Stomach (tissue), 9 donors: ENCODE measurements around the gene CDK5RAP3. TPM values are rescaled to one million over a fixed set of nuclear protein-coding genes. Genes with fewer than 3 reads are reported as not detected.
"Not testable (repeated sequence)": the region's sequence is repeated elsewhere in the genome, so short reads cannot be mapped to it uniquely, and the experiment has no call there.

Experiments
- DNase-seq, 2 donors: peaks; one replicate each; pipeline versions ENCODE4 v3.0.0 to v3.0.0-alpha.2; 2013 to 2019
- H3K27ac ChIP-seq, 5 donors: fragments of 200-600 bp in 4 of 5; sonication (generic) in 4 of 5; one replicate each; pipeline ENCODE4 v1.5.1; 2013 to 2019; ENCODE audit warnings: mild to moderate bottlenecking in 1 of 5, moderate library complexity in 1 of 5
- H3K27me3 ChIP-seq, 3 donors: fragments of 200-600 bp; sonication (generic); one replicate each; pipeline ENCODE4 v1.5.1; 2017 to 2019; ENCODE audit warnings: mixed run types in 1 of 3
- H3K36me3 ChIP-seq, 4 donors: fragments of 200-600 bp; sonication (generic); 1 replicate in 3 of 4; 2 replicates in 1 of 4; pipeline ENCODE4 v1.5.1; 2016 to 2019
- H3K4me1 ChIP-seq, 4 donors: fragments of 200-600 bp; sonication (generic); one replicate each; pipeline ENCODE4 v1.5.1; 2016 to 2019
- H3K4me3 ChIP-seq, 4 donors: fragments of 200-600 bp; sonication (generic) in 3 of 4; one replicate each; pipeline ENCODE4 v1.5.1; 2016 to 2019; ENCODE audit warnings: mild to moderate bottlenecking in 1 of 4
- H3K9me3 ChIP-seq, 4 donors: fragments of 200-600 bp; sonication (generic); one replicate each; pipeline ENCODE4 v1.5.1; 2016 to 2019
- EP300 ChIP-seq: sonication (generic); formaldehyde crosslinking; IDR thresholded peaks from one replicate; pipeline ENCODE4 v1.6.1; 2017; ENCODE audit warnings: antibody characterized with exemption
- POLR2A ChIP-seq, 4 donors: fragments of 450-650 bp; IDR thresholded peaks; one replicate each; pipeline ENCODE4 v1.6.1; 2016; ENCODE audit warnings: antibody characterized with exemption in 4 of 4, control low read depth in 2 of 4, mild to moderate bottlenecking in 1 of 4, moderate library complexity in 1 of 4
- POLR2AphosphoS5 ChIP-seq, 3 donors: sonication (generic); formaldehyde crosslinking; IDR thresholded peaks; one replicate each; pipeline ENCODE4 v1.6.1; 2016; ENCODE audit warnings: antibody characterized with exemption in 3 of 3
- WGBS, 5 donors: extraction: QIAGEN DNeasy Blood & Tissue Kit in 3 of 5; methylation state at CpG; one replicate each; pipeline versions ENCODE4 v1.1.5 to v1.1.7; 2013 to 2018; 5-methylcytosine and 5-hydroxymethylcytosine counted together
- intact Hi-C: fragments of 100-400 bp; cut with DNase I; formaldehyde crosslinking; loops from one replicate; pipeline ENCODE4 v1.15.1; 2023; ENCODE audit warnings: low total_unique reads
- polyA plus RNA-seq, 3 donors: library from polyadenylated mRNA; stranded (reverse); fragments of 200-250 nt; gene quantifications; one replicate each; pipeline ENCODE4 v1.2.3, GENCODE V29; 2013
- total RNA-seq, 5 donors: library from RNA; depleted of rRNA; stranded (reverse); fragments of >200 nt; gene quantifications; one replicate each; pipeline versions ENCODE4 v1.1.0 to v1.2.3, GENCODE V29; 2014 to 2016
- TF ChIP-seq, protein P1 (sequence below), 7 experiments: fragments of 450-650 bp in 4 of 7; fragments of 200-600 bp in 3 of 7; sonication (generic) in 3 of 7; IDR thresholded peaks; one replicate each; pipeline ENCODE4 v1.5.1; 2016 to 2019; ENCODE audit warnings: antibody characterized with exemption in 7 of 7, control low read depth in 2 of 7, mild to moderate bottlenecking in 1 of 7
- donor health status: healthy with polysubstance abuse.
- donor health status: Bipolar disorder and iron deficiency.
- donor health status: healthy.

CDK5RAP3 gene
- total and polyA plus RNA-seq, 8 donors = 101 to 682 (median 277) TPM

DNA sequence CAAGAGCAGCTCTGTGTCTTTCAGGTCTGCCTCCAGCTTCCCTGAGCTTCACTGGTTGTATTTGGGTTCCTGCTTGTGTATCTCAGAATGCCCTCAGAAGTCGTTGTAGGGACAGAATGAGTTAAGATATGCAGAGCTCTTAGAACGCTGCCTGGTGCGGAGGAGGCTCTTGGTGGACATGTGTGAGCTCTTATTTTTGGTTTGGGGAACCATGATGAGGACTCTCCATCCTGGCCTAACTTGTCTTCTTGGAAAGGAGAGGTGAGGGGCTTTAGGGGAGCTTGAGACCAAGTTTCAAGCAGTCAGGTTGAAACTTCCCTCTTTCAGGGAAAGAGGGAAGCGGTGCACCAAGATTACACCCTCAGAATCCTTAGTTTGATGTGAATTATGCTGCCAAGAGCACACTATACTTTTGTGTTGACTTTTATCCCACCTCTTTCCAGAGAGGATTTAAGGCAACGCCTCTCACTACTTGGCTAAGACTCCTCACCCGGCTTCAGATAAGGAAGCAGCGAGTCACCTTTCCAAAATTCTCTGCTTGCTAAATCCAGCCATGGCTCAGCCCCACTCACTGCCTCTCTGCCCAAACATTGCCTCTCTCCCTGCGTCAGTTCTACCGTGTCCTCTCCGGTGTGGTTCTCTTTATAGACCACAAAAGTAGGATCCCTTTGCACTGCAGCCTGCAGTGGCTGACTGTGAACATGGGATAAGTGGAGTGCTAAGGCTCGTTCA, 12.7 kb downstream of the CDK5RAP3 start:
- no peaks in the 10 kb centered on the region for H3K27me3 ChIP-seq
- H3K4me3 ChIP-seq = no peak overlapping the region
- H3K36me3 ChIP-seq = peaks cover 30 to 64% (median 60%) of the 10 kb centered on the region in 4 donors
- no peaks in the 10 kb centered on the region for H3K9me3 ChIP-seq
- WGBS, 5 donors = 36 to 47% (median 37%) methylated on average over 11 of the region's 11 CpGs
- TF ChIP-seq POLR2AphosphoS5 (IDR thresholded peaks at IDR 0.05) (no peak), POLR2A (IDR thresholded peaks at IDR 0.05) (no peak), EP300 (no peak)
- TF ChIP-seq, protein P1, sequence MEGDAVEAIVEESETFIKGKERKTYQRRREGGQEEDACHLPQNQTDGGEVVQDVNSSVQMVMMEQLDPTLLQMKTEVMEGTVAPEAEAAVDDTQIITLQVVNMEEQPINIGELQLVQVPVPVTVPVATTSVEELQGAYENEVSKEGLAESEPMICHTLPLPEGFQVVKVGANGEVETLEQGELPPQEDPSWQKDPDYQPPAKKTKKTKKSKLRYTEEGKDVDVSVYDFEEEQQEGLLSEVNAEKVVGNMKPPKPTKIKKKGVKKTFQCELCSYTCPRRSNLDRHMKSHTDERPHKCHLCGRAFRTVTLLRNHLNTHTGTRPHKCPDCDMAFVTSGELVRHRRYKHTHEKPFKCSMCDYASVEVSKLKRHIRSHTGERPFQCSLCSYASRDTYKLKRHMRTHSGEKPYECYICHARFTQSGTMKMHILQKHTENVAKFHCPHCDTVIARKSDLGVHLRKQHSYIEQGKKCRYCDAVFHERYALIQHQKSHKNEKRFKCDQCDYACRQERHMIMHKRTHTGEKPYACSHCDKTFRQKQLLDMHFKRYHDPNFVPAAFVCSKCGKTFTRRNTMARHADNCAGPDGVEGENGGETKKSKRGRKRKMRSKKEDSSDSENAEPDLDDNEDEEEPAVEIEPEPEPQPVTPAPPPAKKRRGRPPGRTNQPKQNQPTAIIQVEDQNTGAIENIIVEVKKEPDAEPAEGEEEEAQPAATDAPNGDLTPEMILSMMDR (IDR thresholded peaks at IDR 0.05) = no peak
- DNase-seq = no peak
- H3K27ac ChIP-seq = peak overlapping the region in 1 of 5 donors; percentile 38
- peaks cover 11 to 42% (median 26%) of the 10 kb centered on the region in 4 donors for H3K4me1 ChIP-seq
- intact Hi-C loops = no loop called here

DNA sequence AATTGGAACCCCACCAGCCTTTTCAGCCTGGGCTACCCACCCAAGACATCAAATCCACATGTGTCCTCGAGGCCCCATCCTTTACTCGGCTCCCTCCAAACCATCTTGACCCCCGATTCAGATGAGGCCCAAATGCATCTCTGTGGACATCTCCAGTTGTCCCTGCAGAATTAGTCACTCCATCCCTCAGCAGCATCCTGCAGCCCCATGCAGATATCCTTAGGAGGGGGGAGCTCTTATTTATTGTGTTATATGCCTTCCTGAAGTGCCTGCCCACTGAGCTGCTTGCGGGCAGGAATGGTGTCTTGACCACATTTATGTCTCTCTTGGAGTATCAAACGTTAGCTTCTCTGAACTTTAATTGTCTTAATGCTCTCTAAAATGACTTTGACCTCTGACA, 15.6 kb downstream of the CDK5RAP3 start:
- DNase-seq = no peak
- intact Hi-C loops = no loop called here
- Histone ChIP-seq H3K36me3 (peaks cover 12 to 35% (median 31%) of the 10 kb centered on the region in 4 donors), H3K9me3 (no peaks in the 10 kb centered on the region), H3K4me1 (peaks cover 11 to 49% (median 27%) of the 10 kb centered on the region in 4 donors), H3K27me3 (no peaks in the 10 kb centered on the region), H3K27ac (peak overlapping the region in 1 of 5 donors; percentile 31), H3K4me3 (no peak overlapping the region)
- TF ChIP-seq POLR2AphosphoS5 (IDR thresholded peaks at IDR 0.05) = no peak
- no peak for TF ChIP-seq EP300
- no peak for TF ChIP-seq POLR2A (IDR thresholded peaks at IDR 0.05)
- TF ChIP-seq, protein P1 (IDR thresholded peaks at IDR 0.05) = no peak
- WGBS, 5 donors = 77 to 84% (median 79%) methylated on average over 5 of the region's 5 CpGs

DNA sequence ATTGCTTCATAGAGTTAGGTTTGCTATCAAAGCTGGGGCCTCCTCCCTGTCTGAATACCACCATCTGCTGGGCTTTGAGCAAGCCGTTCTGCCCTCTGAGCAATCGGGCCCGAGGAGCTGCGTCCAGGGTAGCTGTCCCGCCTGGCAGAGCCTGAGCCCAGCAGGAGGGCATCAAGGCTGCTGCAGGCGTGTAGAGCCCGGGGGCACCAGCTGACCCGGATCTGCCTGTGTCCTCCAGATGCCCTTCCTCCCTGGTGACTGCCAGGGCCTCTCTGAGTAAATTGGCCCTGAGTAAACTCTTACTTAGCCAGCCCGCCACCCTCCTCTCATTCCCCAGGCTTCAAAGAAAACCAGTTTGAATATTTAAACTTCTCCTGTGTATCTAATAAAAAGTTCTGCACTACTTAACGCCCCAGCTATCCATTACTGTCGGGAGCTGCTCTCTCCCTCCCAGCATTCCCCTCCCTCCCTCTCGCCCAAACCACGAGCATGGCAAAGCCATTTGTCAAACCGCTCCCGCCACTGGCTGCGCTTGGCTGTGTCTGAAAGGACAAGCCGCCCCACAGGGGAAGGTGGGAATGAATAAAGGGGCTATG, 16.4 kb downstream of the CDK5RAP3 start:
- no peak overlapping the region for H3K4me3 ChIP-seq
- intact Hi-C loops = no loop called here
- peak overlapping the region; percentile 31 to 49 (median 41) for H3K27ac ChIP-seq
- DNase-seq = peak; percentile 73 to 87
- no peak for TF ChIP-seq POLR2AphosphoS5 (IDR thresholded peaks at IDR 0.05)
- TF ChIP-seq, protein P1 (IDR thresholded peaks at IDR 0.05) = no peak
- no peak for TF ChIP-seq EP300
- no peak for TF ChIP-seq POLR2A (IDR thresholded peaks at IDR 0.05)
- peaks cover 11 to 41% (median 24%) of the 10 kb centered on the region in 4 donors for H3K4me1 ChIP-seq
- 17 to 36% (median 23%) methylated on average over 17 of the region's 17 CpGs for WGBS, 5 donors
- no peaks in the 10 kb centered on the region for H3K9me3 ChIP-seq
- H3K36me3 ChIP-seq = peaks cover 3 to 27% (median 23%) of the 10 kb centered on the region in 4 donors
- H3K27me3 ChIP-seq = no peaks in the 10 kb centered on the region

DNA sequence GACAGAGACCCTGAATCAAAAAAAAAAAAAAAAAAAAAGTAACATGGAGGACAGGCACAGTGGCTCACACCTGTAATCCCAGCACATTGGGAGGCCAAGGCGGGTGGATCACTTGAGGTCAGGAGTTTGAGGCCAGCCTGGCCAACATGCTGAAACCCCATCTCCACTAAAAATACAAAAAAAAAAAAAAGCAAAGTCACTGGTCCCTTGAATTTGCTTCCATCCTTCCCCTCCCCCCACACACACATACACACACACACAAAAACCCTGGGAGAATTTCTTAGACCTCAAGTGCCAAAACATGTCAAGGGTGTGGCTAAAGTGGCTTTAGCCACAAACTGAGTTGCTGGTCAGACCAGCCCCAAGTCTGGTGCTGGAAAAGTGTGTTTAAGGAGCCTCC, 17.5 kb downstream of the CDK5RAP3 start:
- H3K27ac ChIP-seq, H3K27me3 ChIP-seq, intact Hi-C loops, H3K9me3 ChIP-seq, DNase-seq, H3K4me3 ChIP-seq: not testable (repeated sequence)
- Histone ChIP-seq H3K4me1 (peaks cover 11 to 30% (median 18%) of the 10 kb centered on the region in 4 donors), H3K36me3 (peaks cover 0 to 16% (median 14%) of the 10 kb centered on the region in 4 donors)
- WGBS, 5 donors = 88 to 100% (median 100%) methylated on average over 1 of the region's 1 CpG
